Keratinocyte (primary cell): ENCODE data around the gene NCKAP5. TPM values are rescaled to one million over a fixed set of nuclear protein-coding genes. Genes with fewer than 3 reads are reported as not detected.

Source experiments
- DNase-seq: peaks from one replicate; pipeline ENCODE4 v3.0.0-alpha.2; 2011; ENCODE audit warnings: low read depth, missing footprints, low spot score
- FAIRE-seq: peaks from 2 replicates; lab custom pipeline; 2011; peaks lifted over from hg19 to GRCh38; lab: Jason Lieb, UNC
- H2AFZ ChIP-seq: 2 replicates; pipeline ENCODE4 v1.6.0; 2012; ENCODE audit warnings: low read length, control low read depth, inconsistent platforms; ENCODE audit not compliant: control insufficient read depth
- H3K27ac ChIP-seq: 2 replicates; pipeline ENCODE4 v1.5.1; 2011; ENCODE audit warnings: low read length; ENCODE audit not compliant: control insufficient read depth, insufficient read depth
- H3K27me3 ChIP-seq: 3 replicates; pipeline ENCODE4 v1.6.0; 2011; ENCODE audit warnings: low read length; ENCODE audit not compliant: control insufficient read depth, insufficient read depth; ENCODE audit errors: extremely low read depth
- H3K36me3 ChIP-seq, 2 experiments: 2 replicates in 1 of 2; 3 replicates in 1 of 2; pipeline ENCODE4 v1.5.1; 2011; ENCODE audit warnings: low read length in 2 of 2, mild to moderate bottlenecking in 1 of 2; ENCODE audit not compliant: control insufficient read depth in 2 of 2, insufficient read depth in 2 of 2; ENCODE audit errors: extremely low read depth in 1 of 2
- H3K4me1 ChIP-seq: 3 replicates; pipeline ENCODE4 v1.5.1; 2011; ENCODE audit warnings: low read length; ENCODE audit not compliant: control insufficient read depth, insufficient read depth; ENCODE audit errors: extremely low read depth
- H3K4me2 ChIP-seq: 3 replicates; pipeline ENCODE4 v1.6.0; 2011; ENCODE audit warnings: low read depth, low read length; ENCODE audit not compliant: control insufficient read depth, insufficient read depth; ENCODE audit errors: extremely low read depth
- H3K4me3 ChIP-seq, 3 experiments: fragments of 200-600 bp in 1 of 3; sonication (generic) in 1 of 3; 2 replicates in 2 of 3; 3 replicates in 1 of 3; pipeline ENCODE4 v1.5.1; 2011 to 2016; ENCODE audit warnings: low read length in 3 of 3, mild to moderate bottlenecking in 3 of 3, control low read depth in 2 of 3, inconsistent platforms in 1 of 3, low read depth in 1 of 3, mixed read lengths in 1 of 3, mixed run types in 1 of 3, moderate library complexity in 1 of 3; ENCODE audit not compliant: control insufficient read depth in 2 of 3, insufficient read depth in 2 of 3; ENCODE audit errors: extremely low read depth in 1 of 3
- H3K79me2 ChIP-seq: 2 replicates; pipeline ENCODE4 v1.6.0; 2012; ENCODE audit warnings: low read length; ENCODE audit not compliant: control insufficient read depth, insufficient read depth
- H3K9ac ChIP-seq: 3 replicates; pipeline ENCODE4 v1.6.0; 2011; ENCODE audit warnings: low read length; ENCODE audit not compliant: control insufficient read depth, insufficient read depth; ENCODE audit errors: extremely low read depth
- H3K9me1 ChIP-seq: 3 replicates; pipeline ENCODE4 v1.6.0; 2011; ENCODE audit warnings: low read length; ENCODE audit not compliant: control insufficient read depth, insufficient read depth; ENCODE audit errors: extremely low read depth
- H3K9me3 ChIP-seq: 2 replicates; pipeline ENCODE4 v1.5.1; 2012; ENCODE audit warnings: low read depth, low read length; ENCODE audit not compliant: control insufficient read depth
- H4K20me1 ChIP-seq: 3 replicates; pipeline ENCODE4 v1.6.0; 2011; ENCODE audit warnings: low read length; ENCODE audit not compliant: control insufficient read depth, insufficient read depth; ENCODE audit errors: extremely low read depth
- EZH2 ChIP-seq: IDR thresholded peaks from one replicate; pipeline ENCODE4 v1.6.1; 2012; ENCODE audit warnings: inconsistent platforms, mild to moderate bottlenecking, low read length, moderate library complexity
- dilution Hi-C: fragments of 300-500 bp; cut with MboI; formaldehyde crosslinking; loops from one replicate; pipeline ENCODE4 v1.7.0; 2020; ENCODE audit warnings: low sequenced_read_pairs; ENCODE audit not compliant: extremely low pct_ligation_motif_present
- polyA plus RNA-seq, 5 experiments: library from polyadenylated mRNA; depleted of rRNA in 3 of 5; stranded (reverse) in 3 of 5; stranded (forward) in 1 of 5; unstranded in 1 of 5; fragments of >200 nt; gene quantifications; 1 replicate in 1 of 5; 2 replicates in 3 of 5; 3 replicates in 1 of 5; pipeline versions ENCODE4 v1.2.1 to v1.2.3, GENCODE V29; 2011 to 2012; ENCODE audit warnings: missing spikeins in 2 of 5, low read depth in 1 of 5, low replicate concordance in 1 of 5
- TF ChIP-seq, protein P1 (sequence below), 3 experiments: IDR thresholded peaks in 1 of 3; conservative IDR thresholded peaks in 1 of 3; optimal IDR thresholded peaks in 1 of 3; 2 replicates in 2 of 3; 3 replicates in 1 of 3; pipeline versions ENCODE3 to v1.5.1; 2011; ENCODE audit warnings: low read length in 3 of 3, mild to moderate bottlenecking in 3 of 3, moderate library complexity in 2 of 3, control low read depth in 1 of 3, inconsistent platforms in 1 of 3; ENCODE audit not compliant: insufficient read depth in 2 of 3; ENCODE audit errors: extremely low read depth in 1 of 3

The NCKAP5 gene
- polyA plus RNA-seq, 1 donor (not counting 4 experiments of a cell fraction or from before 2014, with no cell fraction given), result 3.6 TPM

GRCh38 chr2:133085646-133086045 is 482.6 kb downstream of the NCKAP5 start:
- Histone ChIP-seq H3K9ac (no peak overlapping the region), H4K20me1 (no peaks in the 10 kb centered on the region), H3K4me3 (no peak overlapping the region), H3K4me1 (no peaks in the 10 kb centered on the region), H3K27me3 (no peaks in the 10 kb centered on the region), H3K9me1 (no peaks in the 10 kb centered on the region), H3K79me2 (no peaks in the 10 kb centered on the region), H2AFZ (no peak overlapping the region), H3K9me3 (no peaks in the 10 kb centered on the region), H3K27ac (no peak overlapping the region), H3K36me3 (no peaks in the 10 kb centered on the region), H3K4me2 (no peak overlapping the region)
- no peak for TF ChIP-seq EZH2
- TF ChIP-seq, protein P1, sequence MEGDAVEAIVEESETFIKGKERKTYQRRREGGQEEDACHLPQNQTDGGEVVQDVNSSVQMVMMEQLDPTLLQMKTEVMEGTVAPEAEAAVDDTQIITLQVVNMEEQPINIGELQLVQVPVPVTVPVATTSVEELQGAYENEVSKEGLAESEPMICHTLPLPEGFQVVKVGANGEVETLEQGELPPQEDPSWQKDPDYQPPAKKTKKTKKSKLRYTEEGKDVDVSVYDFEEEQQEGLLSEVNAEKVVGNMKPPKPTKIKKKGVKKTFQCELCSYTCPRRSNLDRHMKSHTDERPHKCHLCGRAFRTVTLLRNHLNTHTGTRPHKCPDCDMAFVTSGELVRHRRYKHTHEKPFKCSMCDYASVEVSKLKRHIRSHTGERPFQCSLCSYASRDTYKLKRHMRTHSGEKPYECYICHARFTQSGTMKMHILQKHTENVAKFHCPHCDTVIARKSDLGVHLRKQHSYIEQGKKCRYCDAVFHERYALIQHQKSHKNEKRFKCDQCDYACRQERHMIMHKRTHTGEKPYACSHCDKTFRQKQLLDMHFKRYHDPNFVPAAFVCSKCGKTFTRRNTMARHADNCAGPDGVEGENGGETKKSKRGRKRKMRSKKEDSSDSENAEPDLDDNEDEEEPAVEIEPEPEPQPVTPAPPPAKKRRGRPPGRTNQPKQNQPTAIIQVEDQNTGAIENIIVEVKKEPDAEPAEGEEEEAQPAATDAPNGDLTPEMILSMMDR (optimal IDR thresholded peaks at IDR 0.05 in 1 of 3, IDR thresholded peaks at IDR 0.05 in 1 of 3, conservative IDR thresholded peaks at IDR 0.05 in 1 of 3; ENCODE audit: extremely low read depth in 1 of 3, insufficient read depth in 2 of 3, low read length in 3 of 3), result no peak
- dilution Hi-C loops, result no loop called here
- FAIRE-seq (no peak), DNase-seq (no peak)

DNA sequence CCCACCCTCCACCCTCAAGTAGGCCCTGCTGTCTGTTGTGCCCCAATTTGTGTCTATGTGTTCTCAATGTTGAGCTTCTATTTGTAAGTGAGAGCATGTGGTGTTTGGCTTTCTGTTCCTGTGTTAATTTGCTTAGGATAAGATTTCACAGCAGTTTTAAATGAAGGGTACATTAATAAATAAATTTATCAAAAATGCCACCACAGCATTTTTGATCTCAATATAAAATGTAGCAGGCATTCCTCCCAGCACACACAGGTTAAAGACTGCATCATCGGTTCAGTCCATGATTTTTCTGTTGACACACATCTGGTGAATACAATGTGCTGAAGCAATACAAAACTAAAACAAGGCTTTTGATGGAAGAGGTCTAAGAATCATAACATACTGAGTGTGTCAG is 486.2 kb downstream of the NCKAP5 start:
- no peak overlapping the region for H3K27ac ChIP-seq
- no peak overlapping the region for H2AFZ ChIP-seq
- DNase-seq (no peak), FAIRE-seq (no peak)
- H3K9ac ChIP-seq, result no peak overlapping the region
- no peak overlapping the region for H3K4me2 ChIP-seq
- no peaks in the 10 kb centered on the region for H3K4me1 ChIP-seq
- no peaks in the 10 kb centered on the region for H3K79me2 ChIP-seq
- no peaks in the 10 kb centered on the region for H4K20me1 ChIP-seq
- dilution Hi-C loops, result no loop called here
- H3K4me3 ChIP-seq, result no peak overlapping the region
- H3K9me3 ChIP-seq, result no peaks in the 10 kb centered on the region
- H3K9me1 ChIP-seq, result no peaks in the 10 kb centered on the region
- TF ChIP-seq EZH2, result no peak
- TF ChIP-seq, protein P1 (optimal IDR thresholded peaks at IDR 0.05 in 1 of 3, IDR thresholded peaks at IDR 0.05 in 1 of 3, conservative IDR thresholded peaks at IDR 0.05 in 1 of 3; ENCODE audit: extremely low read depth in 1 of 3, insufficient read depth in 2 of 3, low read length in 3 of 3), result no peak
- H3K27me3 ChIP-seq, result no peaks in the 10 kb centered on the region
- no peaks in the 10 kb centered on the region for H3K36me3 ChIP-seq
